HK-2 (cell line): ENCODE measurements around the gene POLH.

Experiments
- DNase-seq: peaks from one replicate; pipeline ENCODE4 v3.0.0-alpha.2; 2018; ENCODE audit not compliant: unreplicated experiment

Gene POLH

GRCh38 chr6:43606019-43606418, 30.0 kb downstream of the POLH start:
- DNase-seq, result no peak

GRCh38 chr6:43608310-43608763, 32.4 kb downstream of the POLH start:
- peak; percentile 60 for DNase-seq

- no peak for DNase-seq
These were observed 32.8 kb downstream of the POLH start for GRCh38 chr6:43608807-43609206.

DNA sequence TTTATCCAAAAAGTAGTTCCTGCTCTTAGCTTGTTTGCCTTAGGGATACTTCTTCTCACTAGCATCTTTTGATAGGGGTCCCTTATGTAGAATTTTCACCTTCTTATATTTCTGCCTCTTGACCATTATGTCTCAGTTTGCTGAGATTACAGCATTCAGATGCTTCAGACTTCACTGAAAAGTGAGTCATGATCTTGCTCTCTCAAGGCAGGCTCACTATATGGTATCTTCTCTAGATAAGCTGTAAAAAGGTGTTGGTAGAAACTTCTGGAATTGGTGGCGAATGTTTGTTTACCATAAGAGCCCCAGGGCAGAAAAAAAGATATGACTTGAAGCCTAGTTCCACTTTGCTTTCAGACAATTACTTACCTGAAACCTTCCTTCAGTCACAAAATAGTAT, 33.4 kb downstream of the POLH start:
- DNase-seq, result no peak

- DNase-seq, result no peak
These were observed 34.4 kb downstream of the POLH start for GRCh38 chr6:43610431-43610830.

GRCh38 chr6:43613721-43614395, 37.9 kb downstream of the POLH start:
- DNase-seq, result no peak

DNA sequence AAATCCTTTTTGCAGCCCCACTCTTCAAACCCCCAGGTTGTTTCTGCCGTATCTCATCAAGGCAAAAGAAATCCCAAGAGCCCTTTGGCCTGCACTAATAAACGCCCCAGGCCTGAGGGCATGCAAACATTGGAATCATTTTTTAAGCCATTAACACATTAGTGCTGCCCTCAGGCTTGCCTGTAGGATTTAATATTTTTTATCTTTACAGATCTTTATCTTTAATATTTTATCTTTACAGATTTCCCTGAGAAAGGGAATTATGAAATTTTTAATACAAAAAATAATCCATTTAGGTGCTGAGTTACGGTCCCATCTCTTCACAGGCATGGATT, 38.4 kb downstream of the POLH start:
- DNase-seq, result no peak

GRCh38 chr6:43616725-43617472, 40.9 kb downstream of the POLH start:
- DNase-seq, result no peak

GRCh38 chr6:43621078-43621835, 45.3 kb downstream of the POLH start:
- DNase-seq, result no peak

GRCh38 chr6:43621836-43622180, 45.8 kb downstream of the POLH start:
- no peak for DNase-seq

DNA sequence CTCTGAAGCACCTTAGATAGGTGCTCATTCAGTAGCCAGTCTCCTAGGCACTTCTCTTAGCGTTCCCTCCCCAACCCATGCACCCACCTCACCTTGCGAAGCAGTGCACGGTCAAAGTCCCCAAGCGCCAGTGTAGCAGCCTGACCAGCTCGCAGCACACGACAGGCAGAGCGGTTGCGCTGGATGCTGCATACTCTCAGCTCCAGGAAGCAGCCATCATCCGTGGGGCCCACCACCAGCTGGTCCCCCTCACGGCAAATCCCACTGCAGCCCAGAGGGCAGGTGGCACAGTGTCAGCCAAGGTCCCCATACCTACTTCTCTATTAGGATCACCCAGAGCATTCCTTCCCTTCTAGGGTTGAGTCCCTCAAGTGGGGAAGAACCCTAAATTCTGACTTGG, 46.6 kb downstream of the POLH start:
- no peak for DNase-seq

DNA sequence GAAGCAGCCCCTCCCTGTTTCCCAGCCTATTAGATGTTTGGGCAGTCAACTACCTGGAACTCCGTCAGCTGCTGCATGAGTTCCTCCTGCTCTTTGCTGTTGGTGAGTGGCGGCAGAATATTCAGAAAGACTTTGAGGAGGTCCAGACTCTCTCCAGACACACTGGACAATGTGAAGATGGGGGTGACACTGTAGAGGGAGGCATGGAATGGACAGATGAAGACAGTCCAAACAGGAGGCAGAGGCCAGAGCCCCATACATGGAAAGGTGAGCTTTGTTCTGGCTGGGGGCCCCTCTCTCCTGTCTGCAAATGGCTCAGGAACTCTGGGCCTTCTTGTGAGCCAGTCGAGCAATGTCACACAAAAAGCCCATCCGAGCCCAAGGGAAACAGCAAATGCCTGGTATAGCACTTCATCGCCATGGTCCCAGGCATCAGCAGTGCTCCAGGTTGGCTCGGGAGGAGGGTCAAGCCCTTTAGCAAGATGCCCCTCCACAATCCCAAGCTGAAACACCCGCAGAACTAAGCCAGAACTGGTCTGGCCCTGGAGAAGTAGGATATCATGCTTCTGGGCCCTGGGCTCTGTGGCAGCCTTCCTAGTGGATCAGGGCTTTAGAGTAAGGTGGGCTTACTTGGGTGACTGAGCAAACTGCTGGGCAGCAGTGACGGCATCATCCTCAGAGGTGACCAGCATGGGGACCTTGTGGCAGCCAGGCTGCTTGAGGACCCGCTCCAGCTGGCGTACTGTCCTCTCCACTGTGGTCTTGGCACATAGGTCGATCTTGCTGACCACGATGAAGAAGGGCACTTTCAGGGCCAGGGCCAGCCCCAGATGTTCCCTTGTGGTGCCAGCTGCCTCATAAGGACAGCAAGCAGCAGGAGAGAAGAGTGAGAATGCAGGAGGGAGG, 48.1 kb downstream of the POLH start:
- DNase-seq, result no peak

- no peak for DNase-seq
These were observed 48.9 kb downstream of the POLH start for GRCh38 chr6:43624786-43625288.

GRCh38 chr6:43625393-43625992, 49.5 kb downstream of the POLH start:
- no peak for DNase-seq

DNA sequence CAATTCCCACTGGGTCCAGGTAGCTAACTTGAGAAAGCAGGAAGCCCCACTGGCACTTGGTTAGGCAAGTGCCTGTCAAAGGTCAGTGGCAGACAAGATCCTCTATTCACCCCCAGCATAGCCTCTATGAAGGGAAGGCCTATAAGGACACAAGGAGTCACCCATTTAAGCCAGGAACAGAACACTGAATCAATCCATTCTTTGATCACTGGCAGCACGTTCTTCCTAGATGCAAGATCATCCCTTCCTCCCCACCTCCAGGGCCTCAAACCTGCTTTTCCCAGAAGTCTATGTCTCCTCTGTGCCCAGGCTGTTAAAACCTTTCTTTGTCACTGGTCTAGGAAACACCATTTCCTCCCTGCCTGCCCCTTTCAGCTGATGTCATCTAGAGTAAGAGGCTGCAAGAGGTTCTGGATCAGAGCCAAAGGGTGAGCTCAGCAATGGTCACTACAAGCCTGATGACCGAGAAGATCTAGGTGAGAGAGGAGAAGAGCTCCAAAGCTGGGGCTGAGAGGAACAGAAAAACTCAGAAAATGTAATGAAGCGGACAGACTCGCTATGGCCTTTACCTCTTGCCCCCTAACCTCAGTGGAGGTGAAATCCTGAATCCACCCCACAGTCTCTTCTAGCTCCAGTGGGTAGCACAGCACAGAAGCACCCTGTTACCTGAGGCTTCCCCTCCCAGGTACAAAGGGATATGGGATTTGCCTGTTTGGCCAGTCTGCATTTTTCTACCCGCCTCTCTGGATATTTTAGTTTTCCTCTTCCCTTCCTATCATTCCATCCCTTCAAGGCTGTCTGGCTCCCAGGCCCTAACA, 51.2 kb downstream of the POLH start:
- DNase-seq, result peak; percentile 87

DNA sequence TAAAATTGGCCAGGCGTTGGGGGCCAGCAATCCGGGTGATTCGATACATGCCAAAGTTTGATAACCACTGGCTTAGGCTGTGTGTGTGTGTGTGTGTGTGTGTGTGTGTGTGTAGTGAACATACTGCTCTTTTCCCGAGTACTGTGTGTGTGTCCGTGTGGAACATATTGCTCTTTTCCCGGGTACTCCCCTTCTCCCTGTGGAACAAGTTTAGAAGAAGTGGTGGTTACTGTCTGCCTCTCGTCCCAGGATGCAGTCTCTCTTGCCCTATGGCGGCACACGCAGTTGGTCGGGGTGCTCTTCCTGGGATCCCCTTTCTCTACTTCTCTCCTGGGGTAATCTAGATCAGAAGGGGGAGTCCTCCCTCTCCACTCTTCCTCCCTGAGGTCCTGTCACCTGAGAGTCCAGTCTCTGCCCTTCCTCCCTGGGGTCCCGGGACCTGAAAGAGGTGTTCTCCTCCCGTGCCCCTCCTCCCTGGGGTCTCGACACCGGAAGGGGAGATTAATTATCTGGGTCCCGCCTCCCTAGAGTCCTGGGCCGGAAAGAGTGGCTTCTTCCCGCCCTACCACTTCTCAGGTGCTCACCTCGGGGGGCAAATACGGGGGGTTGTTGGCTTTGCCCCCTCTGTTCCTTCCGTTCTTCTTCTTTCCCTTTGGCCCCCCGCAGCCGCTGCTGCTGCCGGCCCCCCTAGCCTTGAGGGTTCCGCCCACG, 52.6 kb downstream of the POLH start:
- peak; percentile 67 for DNase-seq

DNA sequence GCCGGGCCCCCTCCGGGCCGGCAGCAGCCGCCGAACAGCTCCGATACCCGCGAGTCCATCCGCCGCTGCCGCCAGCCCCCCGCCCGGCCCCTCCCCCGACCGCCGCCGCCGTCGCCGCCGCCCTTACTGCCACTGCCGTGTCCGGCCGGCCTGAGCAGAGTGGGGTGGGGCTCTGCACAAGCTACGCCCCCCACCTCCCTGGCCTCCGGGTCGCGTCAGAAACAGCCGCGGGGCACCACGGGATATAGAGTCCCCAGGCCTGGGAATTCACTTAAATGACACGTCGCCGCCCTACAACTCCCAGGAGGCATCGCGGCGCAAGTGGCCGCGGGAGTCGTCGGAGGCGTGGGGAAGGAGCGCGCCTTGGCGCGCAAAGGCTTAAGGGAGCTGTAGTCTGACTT, 53.1 kb downstream of the POLH start, which contains the start of gene GTPBP2:
Gene GTPBP2 (minus strand): TSS at position 161 of the 401 bp plus-strand sequence. CDS start 102 bp downstream, at position 59.
- DNase-seq, result peak; percentile 98

- DNase-seq, result peak; percentile 93
These were observed 53.7 kb downstream of the POLH start for GRCh38 chr6:43629505-43630300.
